Erythroblast (primary cell): ENCODE results near the gene FBXW4.

Experiments
- DNase-seq, 2 experiments: peaks; one replicate each; lab custom pipeline; 2025; lab: John Stamatoyannopoulos, UW
- GATA1 ChIP-seq: IDR thresholded peaks from 2 replicates; pipeline ENCODE4 v1.6.1; 2011; ENCODE audit warnings: low read depth, mild to moderate bottlenecking, control low read depth, low read length, moderate library complexity
- POLR2A ChIP-seq: IDR thresholded peaks from 2 replicates; pipeline ENCODE4 v1.6.1; 2011; ENCODE audit warnings: mild to moderate bottlenecking, low read length

Gene FBXW4

DNA sequence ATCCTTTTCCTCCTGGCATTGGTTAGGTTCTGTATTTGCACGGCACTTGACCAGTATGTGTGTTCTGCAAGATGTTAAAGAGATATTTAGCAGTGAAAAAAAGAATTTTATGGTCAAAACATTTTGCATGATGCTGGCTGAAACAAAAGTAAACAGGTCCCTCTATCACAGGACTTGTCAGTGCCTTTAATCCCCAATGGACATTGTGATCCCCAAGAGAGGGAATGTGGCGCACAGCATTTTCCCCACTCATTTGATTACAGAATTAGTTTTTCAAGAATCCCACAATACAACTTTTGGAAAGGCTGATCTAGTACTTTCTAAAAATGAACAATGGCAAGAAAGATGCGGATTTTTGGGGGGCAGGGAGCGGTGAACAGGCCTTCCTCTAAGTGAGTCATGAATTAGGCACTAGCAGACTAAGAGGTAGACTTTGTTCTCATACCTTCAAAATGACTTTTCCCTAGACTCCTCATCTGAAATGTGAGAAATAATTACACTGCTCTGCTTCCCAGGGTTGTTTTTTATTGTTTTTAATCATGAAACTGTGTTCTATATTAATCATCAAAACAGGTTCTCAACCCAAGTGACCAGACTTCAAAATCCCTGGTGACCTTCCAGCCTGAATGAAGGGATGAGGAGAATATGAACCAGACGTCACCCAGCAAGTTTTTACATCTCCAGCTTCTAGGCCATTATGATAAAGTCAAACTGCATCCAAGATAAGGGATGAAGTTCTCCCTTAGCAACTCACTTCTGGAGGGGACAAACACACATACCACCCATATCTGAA lies 8.6 kb downstream of the FBXW4 start:
- no peak for DNase-seq
- TF ChIP-seq POLR2A: no peak

DNA sequence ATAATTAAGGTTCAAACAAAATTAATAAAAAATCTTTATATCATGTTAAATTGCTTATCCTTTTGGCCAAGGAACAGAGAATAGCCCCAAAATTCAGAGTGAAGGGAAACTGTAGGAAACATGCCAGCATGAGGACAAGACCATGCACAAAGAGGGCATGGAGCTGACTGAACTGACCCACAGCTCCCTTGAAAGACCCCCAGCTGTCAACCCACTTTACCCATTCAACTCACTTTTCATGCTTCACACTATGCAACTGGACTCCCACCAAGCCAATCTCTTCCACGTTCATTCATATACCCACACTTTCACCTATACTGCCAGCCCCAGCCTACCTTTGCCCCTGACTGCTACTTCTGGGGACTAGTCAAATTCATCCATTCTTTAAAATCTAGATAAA lies 10.2 kb downstream of the FBXW4 start:
- no peak for TF ChIP-seq GATA1
- no peak for TF ChIP-seq POLR2A

DNA sequence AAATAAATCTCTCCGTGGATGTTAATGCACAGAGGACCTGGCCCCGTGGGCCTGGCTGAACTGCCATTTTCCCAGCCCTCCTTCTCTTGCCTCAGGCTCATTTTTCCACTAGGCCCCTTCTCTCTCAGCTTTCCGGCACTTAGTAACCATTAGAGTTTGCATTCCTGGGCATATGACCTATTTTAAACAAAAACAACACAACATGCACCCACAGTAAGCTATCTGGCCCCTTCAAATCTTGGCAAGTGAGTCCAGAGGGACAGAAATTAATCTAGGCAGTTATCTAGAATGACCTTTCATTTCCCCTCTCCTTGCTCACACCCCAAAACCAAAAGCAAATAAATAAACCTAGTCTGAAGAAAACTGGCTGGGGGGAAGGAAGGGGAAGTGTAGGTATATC lies 11.7 kb downstream of the FBXW4 start:
- DNase-seq: no peak
- TF ChIP-seq POLR2A: no peak
- no peak for TF ChIP-seq GATA1

More for the DNA sequence above, 10.2 kb downstream of the FBXW4 start:
- DNase-seq: no peak

DNA sequence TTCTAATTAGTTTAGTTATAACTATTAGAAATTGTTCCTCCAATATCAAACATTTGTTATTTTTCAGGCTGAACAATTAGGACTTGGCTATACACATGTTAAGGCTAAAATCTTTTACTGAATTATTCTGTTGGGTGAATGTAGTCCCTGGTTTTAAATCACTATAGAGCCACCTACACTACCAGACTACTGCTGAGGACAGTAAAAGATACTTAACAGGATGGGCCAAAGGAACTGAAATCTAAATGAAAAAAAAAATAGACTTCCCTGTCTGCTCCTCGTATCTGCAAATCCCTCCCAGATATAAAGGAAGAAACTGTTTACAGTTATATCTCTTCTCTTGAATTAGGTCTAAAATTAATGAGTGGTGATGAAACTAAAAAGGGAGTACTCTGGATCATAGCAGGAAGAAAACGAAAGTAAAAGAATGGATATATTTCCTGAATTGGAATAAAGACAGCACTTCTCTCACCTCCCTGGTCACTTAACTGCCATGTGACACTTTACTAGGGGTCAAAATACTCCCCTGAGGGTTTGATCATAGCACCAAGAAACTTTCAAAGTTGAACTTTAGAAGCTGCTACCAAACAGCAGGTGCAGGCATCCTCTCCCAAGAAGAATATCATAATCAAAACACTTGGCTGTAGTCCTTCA lies 12.7 kb downstream of the FBXW4 start:
- no peak for TF ChIP-seq GATA1
- no peak for TF ChIP-seq POLR2A
- peak in 1 of 2 experiments; percentile 6 for DNase-seq

DNA sequence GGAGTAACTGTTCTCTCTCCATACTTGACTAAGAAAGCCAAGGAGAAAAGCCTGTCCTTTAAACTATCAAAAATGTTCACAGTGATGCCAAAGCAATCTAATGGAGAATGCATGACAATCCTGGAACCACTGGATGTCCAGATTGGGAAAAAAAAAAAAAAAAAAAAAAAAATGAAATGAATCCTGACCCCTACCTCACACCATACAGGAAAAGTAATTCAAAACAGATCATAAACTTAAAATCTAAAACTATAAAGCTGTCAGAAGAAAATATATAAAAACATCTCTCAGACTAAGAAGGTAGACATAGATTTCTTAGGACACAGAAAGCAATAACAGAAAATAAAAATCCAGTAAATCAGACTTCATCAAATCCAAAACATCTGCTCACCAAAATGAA lies 18.4 kb downstream of the FBXW4 start:
- DNase-seq: no peak
- TF ChIP-seq GATA1 (no peak), POLR2A (no peak)

DNA sequence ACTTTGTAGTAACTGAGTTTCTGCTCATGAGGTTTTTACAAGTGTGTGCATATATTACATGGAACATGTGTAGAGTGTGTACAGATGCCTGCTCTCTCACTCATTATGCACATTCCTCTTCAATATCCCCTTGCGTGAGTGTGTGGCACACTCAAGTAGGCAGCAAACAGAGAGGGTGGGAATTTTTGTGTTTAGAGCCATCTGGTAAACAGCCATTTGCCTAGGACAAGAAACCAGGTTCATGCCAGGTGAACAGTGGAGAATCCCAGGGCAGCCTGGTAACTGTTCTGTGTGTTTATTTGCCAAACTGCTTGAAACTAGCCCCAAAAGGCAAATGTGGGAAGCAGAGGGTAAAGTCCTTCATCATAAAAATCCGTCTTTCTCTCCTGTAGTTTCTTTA lies 19.9 kb downstream of the FBXW4 start:
- TF ChIP-seq GATA1 (no peak), POLR2A (no peak)
- DNase-seq: no peak

DNA sequence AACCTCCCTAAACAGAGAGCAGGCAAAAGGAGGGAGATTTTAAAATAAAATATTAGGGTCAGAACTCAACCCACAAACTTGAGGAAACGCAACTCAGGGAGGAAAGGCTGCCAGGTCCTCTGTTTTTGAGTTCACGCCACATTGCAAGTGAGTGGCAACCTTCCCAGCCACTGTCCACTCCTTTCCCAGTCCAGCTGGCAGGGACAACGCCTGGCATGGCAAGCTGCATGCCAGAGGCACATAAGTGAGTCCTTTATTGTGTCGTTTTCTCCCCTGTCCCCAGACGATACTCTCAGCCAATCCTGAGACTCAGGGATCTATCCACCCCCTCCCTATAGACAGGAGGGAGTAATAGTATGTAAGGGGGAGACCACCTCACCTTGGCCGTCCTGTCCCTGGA lies 22.4 kb downstream of the FBXW4 start:
- no peak for TF ChIP-seq GATA1
- no peak for DNase-seq

DNA sequence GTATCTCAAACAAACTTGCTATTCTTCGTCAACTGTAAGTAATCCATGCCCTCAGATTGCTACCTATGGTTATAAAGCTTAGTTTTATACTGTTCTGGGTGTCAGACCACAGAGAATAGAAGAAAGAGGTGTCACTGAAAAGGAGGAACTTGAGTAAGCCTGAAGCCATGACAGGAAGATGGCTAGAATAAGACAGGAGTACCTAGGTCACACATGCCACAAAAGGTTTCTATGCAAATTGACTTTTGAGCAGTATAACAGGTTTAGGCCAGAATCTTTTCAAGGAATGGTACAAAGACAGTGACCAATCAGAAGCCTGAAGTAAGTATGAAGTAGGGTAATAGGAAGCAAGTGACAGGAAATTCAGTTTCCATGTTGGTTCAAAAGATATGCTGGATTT lies 23.5 kb downstream of the FBXW4 start:
- TF ChIP-seq GATA1 (no peak), POLR2A (no peak)
- no peak for DNase-seq

DNA sequence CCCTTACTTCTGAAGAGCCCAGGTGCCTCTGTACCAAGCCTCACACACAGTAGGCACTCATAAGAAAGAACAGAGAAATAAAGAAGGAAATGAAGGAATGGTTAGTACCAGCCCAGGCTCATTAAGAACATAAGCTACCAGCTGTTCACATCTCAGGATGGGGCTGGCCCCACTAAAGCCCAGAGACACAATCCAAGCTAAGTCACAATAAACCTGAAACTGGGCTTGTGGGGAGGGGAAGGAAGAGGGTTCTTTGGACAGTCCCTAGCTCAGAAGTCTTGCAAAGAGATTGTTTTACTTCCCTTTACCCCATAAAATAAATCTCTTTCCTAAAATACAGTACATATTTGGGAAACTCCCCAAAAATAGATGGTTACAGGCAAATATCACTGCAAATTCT lies 24.3 kb downstream of the FBXW4 start:
- DNase-seq: no peak

DNA sequence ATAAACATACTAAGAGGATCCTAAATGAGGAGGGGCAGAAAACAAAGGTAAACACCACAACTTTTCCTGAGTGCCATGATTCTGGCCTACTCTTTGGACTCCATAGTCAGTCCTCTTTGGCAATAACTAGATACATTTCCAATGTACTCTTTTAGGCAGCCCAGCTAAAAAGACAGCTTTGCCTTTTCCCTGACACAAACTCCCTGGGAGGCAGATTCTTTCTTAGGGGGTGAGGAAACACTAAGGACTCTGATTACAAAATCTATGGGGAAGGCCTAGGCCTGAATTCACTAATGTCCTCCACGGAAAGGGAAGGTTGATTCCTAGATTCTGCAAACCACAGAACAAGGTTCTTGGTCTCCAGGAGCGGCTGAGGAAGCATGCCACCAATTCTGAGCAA lies 25.8 kb downstream of the FBXW4 start:
- no peak for DNase-seq
- TF ChIP-seq GATA1 (no peak), POLR2A (no peak)

More for the DNA sequence above, 24.3 kb downstream of the FBXW4 start:
- no peak for TF ChIP-seq POLR2A
- TF ChIP-seq GATA1: no peak

DNA sequence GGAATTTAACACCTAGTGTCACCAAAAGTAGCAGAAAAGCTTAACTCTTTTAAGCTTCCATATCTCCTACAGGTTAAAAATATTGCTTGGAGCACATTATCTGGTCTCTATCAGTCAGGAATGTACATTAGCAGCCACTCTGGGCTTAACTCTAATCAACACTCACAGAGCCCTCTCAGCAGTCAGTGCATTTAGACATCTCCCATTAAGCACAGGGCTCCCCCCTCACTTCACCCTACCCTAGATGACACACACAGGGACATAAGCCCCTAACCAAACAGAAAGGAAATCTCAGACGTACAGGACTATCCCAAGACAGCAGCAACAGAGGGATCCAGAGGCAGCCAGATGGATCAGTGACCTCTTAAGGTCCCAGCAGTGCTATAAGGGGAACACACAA lies 26.4 kb downstream of the FBXW4 start:
- TF ChIP-seq GATA1 (no peak), POLR2A (no peak)
- DNase-seq: no peak

DNA sequence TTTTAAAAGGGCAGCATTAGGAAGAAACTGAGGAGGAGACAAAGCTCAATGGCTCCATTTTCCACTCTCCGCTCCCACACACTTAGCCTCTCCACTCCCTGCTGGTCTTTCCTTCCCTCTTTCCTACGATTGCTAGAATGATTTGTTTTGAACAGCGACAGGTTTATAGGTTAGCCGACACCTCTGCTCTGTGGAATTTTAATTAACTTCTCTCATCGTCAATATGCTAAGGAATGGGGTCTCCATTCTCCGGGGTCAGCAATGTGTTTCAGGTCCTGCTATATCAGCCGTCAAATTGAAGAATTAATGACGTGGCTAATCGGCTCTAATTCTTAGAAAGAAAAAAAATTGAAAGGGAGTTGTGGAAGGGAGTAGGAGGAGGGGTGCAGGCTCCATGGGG lies 28.9 kb downstream of the FBXW4 start:
- no peak for TF ChIP-seq GATA1
- TF ChIP-seq POLR2A: no peak
- DNase-seq: no peak

DNA sequence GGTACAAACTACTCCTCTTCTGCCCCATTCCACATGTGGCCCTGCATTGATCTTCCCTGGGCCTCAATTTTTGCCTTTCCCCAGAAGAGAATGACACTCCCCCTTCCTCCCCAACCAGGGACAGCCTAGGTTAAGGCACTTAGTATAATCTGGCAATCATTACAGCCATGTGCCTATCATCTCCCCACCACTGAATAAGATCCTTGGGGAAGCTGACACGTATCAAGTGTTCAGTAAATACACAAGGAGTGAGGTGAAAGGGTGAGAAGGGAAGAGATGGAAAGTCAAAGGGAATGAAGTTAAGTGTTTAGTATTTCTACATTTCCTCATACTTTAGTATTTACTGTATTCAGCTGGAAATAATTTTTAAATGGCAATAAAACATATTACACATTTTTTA lies 31.9 kb downstream of the FBXW4 start:
- TF ChIP-seq GATA1 (no peak), POLR2A (no peak)
- DNase-seq: no peak

DNA sequence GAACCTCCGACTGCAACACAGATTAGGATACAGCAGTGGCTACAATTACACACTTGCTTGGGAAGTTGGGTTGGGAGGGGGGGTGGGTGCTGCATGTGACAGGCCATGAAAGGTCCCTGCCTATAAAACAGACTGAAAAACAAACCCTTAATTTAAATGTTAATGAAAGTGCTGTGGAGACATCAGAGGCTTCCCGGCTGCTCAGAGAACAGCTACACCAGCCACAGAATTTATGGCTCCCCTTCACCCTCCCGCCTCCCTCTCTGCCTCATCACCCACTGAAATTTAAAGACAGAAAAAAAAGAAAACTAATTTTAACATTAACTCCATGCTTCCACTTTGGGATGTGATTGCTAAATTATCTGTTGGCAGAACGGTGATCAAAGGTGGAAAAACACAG lies 34.7 kb downstream of the FBXW4 start:
- DNase-seq: no peak
- no peak for TF ChIP-seq POLR2A
- TF ChIP-seq GATA1: no peak

DNA sequence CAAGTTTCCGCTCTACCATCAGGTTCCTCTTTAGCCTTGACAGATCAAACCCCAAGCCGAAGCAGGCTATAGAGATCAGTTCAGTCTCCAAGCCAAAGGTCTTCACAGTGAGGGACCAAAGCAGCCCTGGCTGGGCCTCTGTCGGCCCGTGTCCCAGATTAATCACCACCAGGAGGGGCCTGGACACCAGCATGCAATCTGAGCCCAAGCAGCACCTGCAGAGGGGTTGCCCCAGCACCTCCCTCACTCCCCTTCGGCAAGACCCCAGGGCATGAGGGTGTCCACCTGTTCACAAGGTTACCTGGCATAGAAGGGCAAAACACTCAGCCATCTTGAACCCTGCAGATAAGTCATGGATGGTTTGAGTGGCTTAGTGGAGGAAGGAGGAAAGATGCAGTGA lies 36.0 kb downstream of the FBXW4 start:
- DNase-seq: no peak
- TF ChIP-seq POLR2A (no peak), GATA1 (no peak)
